GM18520 (cell line): ENCODE measurements around the gene GUCA1C.

ENCODE experiments used
- ATAC-seq: cut with Tn5 transposase; IDR thresholded peaks from one replicate; pipeline ENCODE4 v1.9.1; 2021; ENCODE audit not compliant: unreplicated experiment

The GUCA1C gene

DNA sequence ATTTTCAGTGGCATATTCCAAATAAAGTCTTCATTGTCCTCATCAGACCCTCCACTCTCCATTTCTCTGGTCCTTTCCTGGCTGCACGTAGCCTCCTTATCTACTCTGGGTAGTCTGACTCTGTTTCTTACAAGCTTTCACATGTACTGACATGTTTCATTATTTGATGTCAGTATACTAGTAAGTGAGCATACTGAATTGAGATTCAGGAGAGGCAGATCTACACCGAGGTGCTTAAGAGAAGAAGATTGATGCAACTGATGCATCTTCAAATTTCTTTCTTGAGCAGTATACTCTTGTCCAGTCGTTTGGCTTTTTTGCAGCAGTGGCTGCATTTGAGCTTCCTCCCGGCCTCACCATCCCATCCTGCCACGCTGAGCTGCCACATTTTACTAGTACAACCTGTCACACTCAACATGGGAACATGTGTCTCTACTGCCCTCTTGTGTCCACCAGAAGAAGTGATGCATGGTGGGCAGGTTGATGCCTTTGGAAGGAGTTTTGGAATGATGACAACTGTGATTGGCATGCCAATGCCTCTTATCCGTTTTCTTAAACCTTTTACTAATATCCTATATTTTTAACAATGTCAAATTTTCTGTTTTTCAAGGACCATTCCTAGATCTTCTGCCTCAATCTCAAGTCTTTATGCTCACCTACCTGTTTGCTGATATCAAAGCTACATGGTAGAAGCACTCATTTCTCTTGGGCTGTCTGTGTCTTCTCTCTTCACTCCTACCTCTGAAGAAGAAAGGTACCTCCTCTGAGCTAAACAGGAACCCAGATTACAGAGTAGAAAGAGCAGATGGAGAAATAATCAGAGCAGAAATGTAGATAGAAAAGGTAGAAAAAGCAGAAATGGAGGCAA lies 38.7 kb downstream of the GUCA1C start:
- ATAC-seq = peak; percentile 88

DNA sequence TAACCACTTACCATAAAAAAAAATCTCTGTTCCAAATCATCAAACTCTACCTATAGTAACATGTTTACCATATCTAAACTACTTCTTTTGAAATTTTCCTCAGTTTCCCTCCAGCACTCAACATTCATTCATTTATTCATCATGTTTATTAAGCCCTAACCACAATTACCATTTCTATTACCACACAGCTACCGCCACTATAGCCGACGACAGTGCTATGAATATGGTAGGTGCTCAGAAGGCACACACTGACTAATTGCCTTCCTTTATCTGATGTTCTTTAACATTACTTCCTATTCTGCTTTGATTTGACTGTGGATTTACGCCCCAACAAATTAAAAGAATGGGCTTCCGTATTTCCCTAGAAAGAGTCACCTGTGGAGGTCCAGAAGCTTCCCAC lies 43.9 kb downstream of the GUCA1C start:
- no peak for ATAC-seq

DNA sequence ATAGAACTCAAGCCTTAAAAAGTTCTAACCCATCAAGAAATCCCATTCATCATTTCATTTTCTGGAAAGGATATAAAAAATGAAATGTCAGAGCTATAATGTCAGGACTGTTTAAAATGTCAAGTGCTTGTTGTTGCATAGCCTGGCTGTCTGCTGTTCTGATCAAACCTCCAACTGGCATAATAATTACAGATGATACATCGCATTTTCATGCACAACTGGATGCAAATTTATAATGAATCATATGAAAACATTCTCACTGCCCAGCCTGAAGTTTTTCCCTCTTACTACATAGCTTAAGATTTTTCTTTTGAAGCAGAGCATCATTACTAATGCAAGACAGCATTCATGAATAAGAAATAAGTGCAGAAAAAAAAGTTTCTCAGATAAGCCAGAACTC lies 46.5 kb downstream of the GUCA1C start:
- no peak for ATAC-seq

DNA sequence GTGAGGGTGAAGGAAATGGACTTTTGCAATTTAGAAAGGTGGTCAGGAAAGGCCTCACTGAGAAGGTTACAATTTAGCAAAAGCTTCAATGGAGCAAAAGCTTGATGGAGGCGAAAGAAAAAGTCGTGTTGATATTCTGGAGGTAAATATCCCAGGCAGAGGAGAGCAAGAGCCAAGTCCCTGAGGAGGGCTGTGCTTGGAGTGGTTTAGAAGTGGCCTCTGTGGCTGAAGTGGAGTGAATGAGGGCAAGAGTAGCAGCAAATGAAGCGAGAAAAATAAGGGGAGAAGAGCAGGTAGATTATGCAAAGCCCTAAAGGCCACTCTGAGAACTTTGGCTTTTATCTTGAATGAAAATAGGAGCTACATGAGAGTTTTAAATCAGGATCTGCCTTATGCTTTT lies 54.1 kb downstream of the GUCA1C start:
- ATAC-seq = no peak

DNA sequence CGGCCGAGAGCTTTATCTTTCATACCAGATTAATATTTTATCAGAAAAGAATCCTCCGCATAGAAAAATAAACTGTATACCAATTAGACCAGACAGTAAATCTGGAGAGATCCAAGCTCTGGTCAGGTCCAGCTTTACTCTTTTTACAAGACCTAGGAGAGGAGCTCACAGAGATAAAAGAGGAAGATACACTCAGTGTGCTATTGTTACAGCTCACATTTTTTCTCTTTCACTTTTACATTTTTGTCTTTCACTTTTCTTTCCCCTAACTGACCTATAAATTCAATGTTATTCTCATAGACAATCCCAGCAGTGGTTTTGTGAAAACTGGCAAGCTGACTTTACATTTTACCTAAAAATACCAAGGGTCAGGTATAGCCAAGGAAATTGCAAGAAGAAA lies 55.8 kb downstream of the GUCA1C start:
- peak; percentile 82 for ATAC-seq

DNA sequence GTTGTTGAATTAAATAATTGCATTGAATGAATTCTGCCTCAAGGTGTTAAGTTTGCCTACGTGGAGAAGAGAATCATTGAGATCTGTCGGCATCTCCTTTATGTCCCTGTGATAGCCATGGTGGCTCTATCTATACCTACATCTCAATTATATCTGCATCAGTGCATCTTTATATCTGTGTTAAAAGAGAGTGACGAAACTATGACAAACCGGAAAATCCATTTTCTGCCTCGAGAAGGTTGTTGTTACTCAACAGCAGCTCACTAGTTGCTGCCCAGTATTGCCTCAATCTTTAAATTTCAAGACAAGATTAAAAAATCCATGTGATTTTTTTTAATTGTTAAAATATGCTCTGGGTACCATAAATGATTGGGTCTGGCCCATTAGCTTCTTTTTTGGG lies 58.7 kb downstream of the GUCA1C start:
- ATAC-seq = no peak

DNA sequence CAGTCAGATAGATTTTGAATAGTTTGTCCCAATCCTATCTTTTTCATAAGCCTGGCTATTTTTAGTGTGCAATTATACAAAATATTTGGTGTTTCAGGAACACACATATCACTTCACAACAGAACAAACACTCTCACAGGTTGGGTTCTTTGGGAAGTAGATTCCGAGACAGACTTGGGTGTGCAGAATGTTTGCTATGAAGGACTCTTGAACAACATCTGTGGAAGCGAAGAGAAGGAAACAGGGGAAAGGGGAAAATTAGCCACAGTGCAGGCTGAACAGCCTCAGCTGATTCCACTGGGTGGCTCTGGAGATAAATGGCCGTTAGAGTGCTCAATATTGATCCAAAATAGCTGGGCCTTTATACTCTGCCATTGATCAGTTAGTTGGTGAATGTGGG lies 61.8 kb downstream of the GUCA1C start:
- no peak for ATAC-seq

DNA sequence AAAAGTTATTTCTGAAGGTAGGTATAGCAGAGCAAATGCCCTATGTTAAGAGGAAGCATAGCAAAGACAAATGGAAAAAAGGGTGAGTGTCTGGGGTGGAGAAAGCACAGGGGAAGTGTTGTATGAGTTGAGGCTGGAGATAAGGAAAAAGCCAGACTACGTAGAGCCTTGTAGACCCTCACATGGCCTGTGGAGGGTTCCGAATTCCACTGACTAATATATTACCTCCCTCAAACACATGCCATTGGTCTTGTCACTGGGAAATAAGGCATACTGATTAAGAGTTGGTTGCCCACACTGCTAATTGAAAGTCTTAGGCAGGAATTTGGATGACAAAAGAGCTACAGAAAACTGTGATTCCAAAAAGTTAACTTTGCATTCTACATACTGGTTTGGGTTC lies 65.9 kb downstream of the GUCA1C start:
- ATAC-seq = no peak

DNA sequence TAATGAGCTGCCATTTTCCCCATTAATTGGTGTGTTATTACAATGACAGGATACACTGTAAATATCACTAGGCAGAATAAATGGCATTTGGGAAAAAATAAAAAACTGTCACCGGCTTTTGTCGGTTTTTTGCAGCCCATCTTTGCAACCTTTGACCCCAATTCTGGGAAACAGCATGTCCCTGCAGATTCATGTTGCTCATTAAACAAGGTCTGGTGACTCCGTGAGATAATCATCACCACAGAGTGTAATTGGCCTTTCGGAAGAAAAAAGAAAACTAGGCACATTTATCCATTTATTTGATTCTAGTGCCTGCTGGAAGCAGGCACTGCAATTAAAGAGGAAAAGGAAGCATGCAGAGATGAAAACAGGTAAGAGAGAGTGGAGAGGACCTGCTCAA lies 66.6 kb downstream of the GUCA1C start:
- no peak for ATAC-seq

DNA sequence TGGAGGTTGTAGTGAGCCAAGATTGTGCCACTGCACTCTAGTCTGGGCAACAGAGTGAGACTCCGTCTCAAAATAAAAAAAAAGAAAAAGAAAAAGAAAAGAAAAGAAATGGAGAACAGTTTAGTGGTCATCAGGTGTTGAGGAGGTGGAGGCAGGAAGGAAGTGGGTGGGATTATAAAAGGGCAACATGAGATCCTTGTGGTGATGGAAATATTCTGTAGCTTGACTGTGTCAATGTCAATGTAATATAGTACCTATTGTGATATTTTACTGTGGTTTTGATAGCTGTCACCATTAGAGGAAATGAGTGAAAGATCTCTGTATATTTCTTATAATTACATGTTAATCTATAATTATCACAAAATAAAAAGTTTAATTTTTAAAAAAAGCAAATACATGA lies 70.3 kb downstream of the GUCA1C start:
- no peak for ATAC-seq

DNA sequence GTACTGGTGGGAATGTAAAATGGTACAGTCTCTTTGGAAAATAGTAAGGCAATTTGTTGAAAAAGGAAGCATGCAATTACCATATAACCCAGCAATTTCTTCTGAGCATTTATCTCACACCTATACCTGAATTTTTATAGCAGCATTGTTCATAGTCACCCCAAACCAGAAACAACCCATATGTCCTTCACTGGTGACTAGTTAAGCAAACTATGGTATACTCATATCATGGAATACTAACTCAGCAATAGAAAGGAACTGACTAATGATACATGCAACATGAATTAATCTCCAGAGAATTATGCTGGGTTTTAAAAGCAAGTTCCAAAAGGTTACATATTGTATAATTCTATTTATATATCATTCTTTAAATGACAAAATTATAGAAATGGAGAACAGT lies 70.9 kb downstream of the GUCA1C start:
- ATAC-seq = no peak

DNA sequence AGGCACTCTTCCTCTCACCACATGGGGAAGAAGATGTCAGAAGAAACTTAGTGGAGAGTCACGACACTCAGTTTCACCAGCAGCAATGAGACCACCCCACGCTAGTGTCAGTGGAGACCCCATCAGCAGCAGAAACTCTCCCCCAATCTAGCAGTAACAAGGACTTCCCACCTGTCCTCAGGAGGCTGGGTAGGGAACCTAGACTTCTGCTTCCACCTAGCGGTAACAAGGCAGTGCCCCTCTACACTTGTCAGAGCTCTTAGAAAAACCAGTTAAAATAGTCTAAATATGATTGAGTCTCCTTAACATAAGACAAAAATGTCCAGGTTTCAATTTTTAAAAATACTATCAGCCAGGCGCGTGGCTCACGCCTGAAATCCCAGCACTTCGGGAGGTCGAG lies 73.8 kb downstream of the GUCA1C start:
- ATAC-seq = no peak

DNA sequence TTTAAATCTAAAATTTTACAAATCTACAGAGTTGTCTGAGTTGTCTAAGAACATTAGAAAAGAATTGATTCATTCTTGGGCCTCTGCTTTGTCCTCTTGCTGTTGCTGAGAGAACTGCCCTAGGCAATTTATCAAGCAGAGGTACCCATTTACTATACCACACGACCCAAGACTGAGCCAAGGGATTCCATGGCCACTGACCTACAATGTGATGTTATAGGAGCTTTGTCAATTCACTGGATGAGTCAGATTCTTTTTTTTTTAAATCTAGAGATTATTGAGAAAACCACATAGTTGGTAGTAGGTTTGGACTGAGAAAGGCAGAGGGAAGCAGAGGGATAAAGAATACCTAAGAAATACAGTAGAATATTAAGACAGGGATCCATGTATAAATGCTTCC lies 75.8 kb downstream of the GUCA1C start:
- no peak for ATAC-seq

DNA sequence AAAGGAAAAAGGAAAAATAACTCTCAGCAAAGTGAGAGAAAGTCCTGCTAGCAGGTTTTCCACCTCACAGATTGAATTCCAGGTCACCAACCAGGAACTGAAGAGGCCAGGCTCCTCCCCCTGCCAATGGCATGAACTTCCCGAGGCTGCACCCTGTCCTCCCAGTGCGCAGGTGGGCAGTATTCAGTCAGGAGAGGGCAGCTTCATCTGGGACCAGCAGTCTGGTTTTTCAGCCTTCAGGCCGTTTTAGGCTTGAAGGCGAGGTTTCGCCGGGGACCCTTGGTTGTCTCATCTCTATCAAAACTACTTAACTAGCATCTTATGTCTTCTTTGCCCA lies 89.9 kb downstream of the GUCA1C start:
- ATAC-seq = no peak

DNA sequence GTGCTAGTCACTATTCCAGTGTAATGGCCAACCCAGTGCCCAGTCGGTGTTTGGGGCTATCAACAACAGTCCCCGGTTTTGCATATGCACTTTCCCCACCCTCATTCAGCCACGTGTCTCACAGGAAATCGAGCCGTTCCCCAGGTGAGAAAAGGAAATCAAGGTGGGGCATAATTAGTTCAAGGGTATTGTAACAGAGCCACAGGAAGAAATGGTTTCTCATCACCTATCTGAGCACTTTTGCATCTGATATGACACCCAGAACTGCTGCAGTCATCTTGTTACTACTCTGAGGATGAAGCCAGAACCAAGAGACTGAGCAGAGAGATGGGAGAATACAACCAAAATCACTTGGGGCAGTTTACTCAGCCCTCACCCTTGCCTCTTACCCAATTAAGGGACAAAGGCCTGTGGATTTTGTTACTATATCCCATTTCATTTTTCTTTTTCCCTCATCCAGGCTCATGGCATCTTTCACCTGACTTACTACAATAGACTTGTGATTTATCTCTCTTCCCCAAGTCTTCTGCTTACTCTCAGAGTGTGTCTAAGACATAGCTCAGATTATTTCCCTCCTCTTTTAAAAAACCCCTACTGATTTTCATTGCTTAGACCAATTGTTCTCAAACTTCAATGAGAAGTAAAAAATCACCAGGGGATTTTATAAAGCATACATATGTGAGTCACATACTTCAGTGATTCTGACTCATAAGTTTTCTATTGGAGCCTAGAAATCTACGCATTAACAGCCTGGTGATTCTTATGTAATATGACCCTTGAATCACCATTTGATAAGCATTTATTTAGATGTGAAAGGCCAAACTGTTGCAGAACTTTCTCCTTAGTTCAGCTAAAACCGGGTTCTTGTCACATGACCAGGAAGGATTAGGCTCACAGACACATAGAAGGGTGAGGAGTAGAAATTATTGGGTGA lies 90.5 kb downstream of the GUCA1C start:
- ATAC-seq = peak; percentile 84

DNA sequence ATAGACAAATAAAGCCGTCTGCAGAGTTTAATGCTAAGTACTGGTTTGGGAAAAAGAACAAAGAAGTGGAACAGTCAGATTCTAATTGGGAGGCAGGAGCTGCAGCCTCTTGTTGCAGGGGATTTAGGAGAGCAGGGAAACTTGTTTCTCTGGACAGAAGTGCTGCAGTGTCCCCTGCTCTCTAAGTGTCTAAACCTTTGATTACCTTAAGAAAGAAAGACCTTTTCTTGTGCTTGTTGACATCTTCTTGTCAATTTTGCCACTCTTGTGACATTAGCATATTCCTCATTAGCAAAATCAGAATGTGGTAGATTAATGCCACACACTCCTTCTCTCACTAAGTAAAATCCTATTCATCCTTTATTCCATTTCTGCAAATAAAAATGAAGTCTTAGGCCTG lies 92.3 kb downstream of the GUCA1C start:
- no peak for ATAC-seq
